ENCODE results near the gene EZH2.

Gene EZH2

DNA sequence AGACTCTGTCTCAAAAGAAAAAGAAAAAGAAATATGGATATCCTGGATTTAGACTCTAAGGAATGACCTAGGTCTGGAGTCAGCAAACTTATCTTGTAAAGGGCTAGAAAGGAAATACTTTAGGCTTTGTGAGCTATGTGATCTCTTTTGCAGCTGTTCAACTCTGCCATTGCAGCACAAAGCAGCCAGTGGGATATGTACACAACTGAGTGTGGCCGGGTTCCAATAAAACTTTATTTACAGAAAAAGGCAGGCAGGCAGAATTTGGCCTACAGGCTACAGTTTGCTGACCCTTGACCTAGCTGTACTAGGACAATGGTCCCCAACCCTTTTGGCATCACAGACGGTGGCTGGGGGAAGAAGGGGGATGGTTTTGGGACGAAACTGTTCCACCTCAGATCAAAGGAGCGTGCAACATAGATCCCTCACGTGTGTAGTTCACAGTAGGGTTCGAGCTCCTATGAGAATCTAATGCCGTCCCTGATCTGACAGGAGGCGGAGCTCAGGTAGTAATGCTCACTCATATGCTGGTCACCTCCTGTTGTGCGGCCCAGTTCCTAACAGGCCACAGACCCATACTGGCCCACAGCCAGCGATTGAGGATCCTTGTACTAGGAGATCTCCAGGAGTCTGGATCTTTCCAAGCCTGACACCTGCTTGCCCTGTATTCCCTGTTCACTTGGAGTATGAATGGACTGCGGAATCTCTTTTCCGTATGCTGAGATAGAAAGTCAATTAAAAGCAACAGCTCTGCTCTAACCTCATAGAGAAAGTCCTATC lies 122.4 kb downstream of the EZH2 start:
- DNase-seq: no peak

Measured in T-helper 9 cell (primary cell).